ENCODE data around the gene KRT40. TPM values are rescaled to one million over a fixed set of nuclear protein-coding genes. Genes with fewer than 3 reads are reported as not detected.

Gene KRT40
- total and polyA plus RNA-seq, 2 of the 4 experiments (the other 2 are of a cell fraction) = not detected

GRCh38 chr17:40936976-40937375 is 47.1 kb downstream of the KRT40 start:
- H3K23ac ChIP-seq (ENCODE audit: low read depth, low read length) = no peak overlapping the region
- WGBS, 2 experiments (ENCODE audit: extremely low coverage in 2 of 2, insufficient read length in 1 of 2) = no CpG with 5 or more reads among the region's 5 CpGs
- no peak overlapping the region for H3K4me3 ChIP-seq (ENCODE audit: insufficient read depth, low read depth, low read length)
- DNase-seq (no peak), ATAC-seq (ENCODE audit: low read depth) (no peak)
- BruUV-seq (replicated peaks) = no TSS peak
- no peak for TF ChIP-seq MAZ (IDR thresholded peaks at IDR 0.05; ENCODE audit: borderline replicate concordance, low read depth, low read length)
- TF ChIP-seq RAD21 (IDR thresholded peaks at IDR 0.05; ENCODE audit: low read length) = no peak
- TF ChIP-seq MAFK (IDR thresholded peaks at IDR 0.05; ENCODE audit: low read depth, low read length) = no peak
- no peak for TF ChIP-seq USF2 (IDR thresholded peaks at IDR 0.05; ENCODE audit: low read depth, low read length)
- TF ChIP-seq NFE2L2 (IDR thresholded peaks at IDR 0.05; ENCODE audit: low read depth, low read length) = no peak
- no peak for TF ChIP-seq POLR2A (IDR thresholded peaks at IDR 0.05; ENCODE audit: low read depth, low read length)
- no peak for TF ChIP-seq CTCF (conservative IDR thresholded peaks at IDR 0.05; ENCODE audit: low read depth, low read length)
- TF ChIP-seq RFX5 (IDR thresholded peaks at IDR 0.05; ENCODE audit: low read depth, low read length) = no peak
- TF ChIP-seq FOS (IDR thresholded peaks at IDR 0.05; ENCODE audit: low read depth, low read length) = no peak
- no peak for TF ChIP-seq BHLHE40 (IDR thresholded peaks at IDR 0.05; ENCODE audit: low read depth, low read length)
- TF ChIP-seq CHD1 (IDR thresholded peaks at IDR 0.05; ENCODE audit: low read depth, low read length) = no peak
- TF ChIP-seq MXI1 (IDR thresholded peaks at IDR 0.05; ENCODE audit: borderline replicate concordance, low read depth, low read length) = no peak
- TF ChIP-seq, protein P1, sequence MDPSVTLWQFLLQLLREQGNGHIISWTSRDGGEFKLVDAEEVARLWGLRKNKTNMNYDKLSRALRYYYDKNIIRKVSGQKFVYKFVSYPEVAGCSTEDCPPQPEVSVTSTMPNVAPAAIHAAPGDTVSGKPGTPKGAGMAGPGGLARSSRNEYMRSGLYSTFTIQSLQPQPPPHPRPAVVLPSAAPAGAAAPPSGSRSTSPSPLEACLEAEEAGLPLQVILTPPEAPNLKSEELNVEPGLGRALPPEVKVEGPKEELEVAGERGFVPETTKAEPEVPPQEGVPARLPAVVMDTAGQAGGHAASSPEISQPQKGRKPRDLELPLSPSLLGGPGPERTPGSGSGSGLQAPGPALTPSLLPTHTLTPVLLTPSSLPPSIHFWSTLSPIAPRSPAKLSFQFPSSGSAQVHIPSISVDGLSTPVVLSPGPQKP (IDR thresholded peaks at IDR 0.05; ENCODE audit: borderline replicate concordance, low read depth, low read length) = no peak
- TF ChIP-seq SMC3 (IDR thresholded peaks at IDR 0.05; ENCODE audit: low read depth, low read length) = no peak
- TF ChIP-seq CEBPB (IDR thresholded peaks at IDR 0.05; ENCODE audit: low read depth, low read length) = no peak
- TF ChIP-seq RCOR1 (IDR thresholded peaks at IDR 0.05; ENCODE audit: insufficient replicate concordance, low read length) = no peak
- H2BK20ac ChIP-seq (ENCODE audit: low read depth, low read length) = no peak overlapping the region
- H3K27me3 ChIP-seq (ENCODE audit: control insufficient read depth, insufficient read depth, low read length) = no peaks in the 10 kb centered on the region
- CTCF ChIA-PET = no interaction called here
- in situ Hi-C loops (cut with MboI; ENCODE audit: low sequenced_read_pairs) (no loop called here), dilution Hi-C loops (cut with HindIII; ENCODE audit: low sequenced_read_pairs, unreplicated experiment) (no loop called here), intact Hi-C loops (cut with micrococcal nuclease) (no loop called here)
- no peak overlapping the region for H4K8ac ChIP-seq (ENCODE audit: low read depth in 2 of 2, low read length in 2 of 2)
- H3K4me1 ChIP-seq (ENCODE audit: control insufficient read depth, insufficient read depth, low read length) = peaks cover 2% of the 10 kb centered on the region; the same call in 1 of the 2 replicates
- H3K14ac ChIP-seq (replicated peaks; ENCODE audit: low read depth, low read length) = no peak overlapping the region
- H3K36me3 ChIP-seq (ENCODE audit: control insufficient read depth, insufficient read depth, low read length) = no peaks in the 10 kb centered on the region
- H2AFZ ChIP-seq (replicated peaks; ENCODE audit: low read length, poor library complexity) = peak overlapping the region; percentile 44
- no peak overlapping the region for H2BK5ac ChIP-seq (ENCODE audit: low read depth, low read length, poor library complexity, severe bottlenecking)
- no peak overlapping the region for H4K5ac ChIP-seq (ENCODE audit: low read depth, low read length)
- H3K9me1 ChIP-seq (ENCODE audit: insufficient read depth, low read length) = no peaks in the 10 kb centered on the region
- H3K56ac ChIP-seq (ENCODE audit: extremely low read depth, insufficient read depth, low read length) = no peak overlapping the region
- H2BK15ac ChIP-seq (ENCODE audit: low read depth, low read length) = peak overlapping the region; percentile 39; the same call in 1 of the 3 replicates
- no peaks in the 10 kb centered on the region for H3K9me3 ChIP-seq (ENCODE audit: control insufficient read depth, insufficient read depth, low read length)
- H4K20me1 ChIP-seq (ENCODE audit: insufficient read depth, low read length) = no peaks in the 10 kb centered on the region
- H3K18ac ChIP-seq (ENCODE audit: low read depth, low read length) = no peak overlapping the region
- no peak overlapping the region for H3K4me2 ChIP-seq (ENCODE audit: low read depth, low read length)
- no peak overlapping the region for H3K4ac ChIP-seq (ENCODE audit: low read depth, low read length)
- H3K9ac ChIP-seq (ENCODE audit: low read depth, low read length) = no peak overlapping the region
- no peak overlapping the region for H2BK120ac ChIP-seq (ENCODE audit: low read depth, low read length)
- H3K79me1 ChIP-seq (ENCODE audit: low read depth in 1 of 2, low read length in 2 of 2) = no peaks in the 10 kb centered on the region
- no peak overlapping the region for H2AK5ac ChIP-seq (ENCODE audit: low read depth, low read length)
- H2AK9ac ChIP-seq (replicated peaks; ENCODE audit: low read depth, low read length, poor library complexity) = no peak overlapping the region
- POLR2A ChIA-PET (ENCODE audit: unreplicated experiment) = no interaction called here
- H3K27ac ChIP-seq (ENCODE audit: insufficient read depth, low read length) = no peak overlapping the region
- no peak overlapping the region for H4K91ac ChIP-seq (ENCODE audit: insufficient read depth, low read depth, low read length)

Data from IMR-90 (cell line).